GM18505 (cell line): ENCODE measurements around the gene UVSSA.

Source experiments
- ATAC-seq: cut with Tn5 transposase; IDR thresholded peaks from one replicate; pipeline ENCODE4 v1.9.1; 2021; ENCODE audit not compliant: unreplicated experiment
- POLR2A ChIP-seq: IDR thresholded peaks from 4 replicates; pipeline ENCODE4 v1.6.1; 2011; ENCODE audit warnings: borderline replicate concordance; ENCODE audit not compliant: insufficient read depth, insufficient read length; ENCODE audit errors: extremely low read depth

The UVSSA gene

GRCh38 chr4:1354136-1354982 is 7.4 kb downstream of the UVSSA start:
- ATAC-seq: no peak
- no peak for TF ChIP-seq POLR2A

- TF ChIP-seq POLR2A: no peak
- ATAC-seq: no peak
Observed at GRCh38 chr4:1354983-1355275, 7.9 kb downstream of the UVSSA start.

- no peak for TF ChIP-seq POLR2A
- no peak for ATAC-seq
Observed at GRCh38 chr4:1355378-1355777, 8.4 kb downstream of the UVSSA start.

GRCh38 chr4:1356181-1356998 is 9.4 kb downstream of the UVSSA start:
- TF ChIP-seq POLR2A: no peak
- ATAC-seq: no peak

GRCh38 chr4:1357356-1358248 is 10.6 kb downstream of the UVSSA start:
- no peak for ATAC-seq
- no peak for TF ChIP-seq POLR2A

- TF ChIP-seq POLR2A: no peak
- ATAC-seq: no peak
Observed at GRCh38 chr4:1358421-1359143, 11.6 kb downstream of the UVSSA start.

- no peak for ATAC-seq
- no peak for TF ChIP-seq POLR2A
Observed at GRCh38 chr4:1359144-1359501, 12.1 kb downstream of the UVSSA start.

GRCh38 chr4:1359976-1360375 is 13.0 kb downstream of the UVSSA start:
- no peak for ATAC-seq
- no peak for TF ChIP-seq POLR2A

- TF ChIP-seq POLR2A: no peak
- no peak for ATAC-seq
Observed at GRCh38 chr4:1360423-1361283, 13.6 kb downstream of the UVSSA start.

GRCh38 chr4:1361431-1361830 is 14.4 kb downstream of the UVSSA start:
- no peak for TF ChIP-seq POLR2A
- no peak for ATAC-seq

- no peak for TF ChIP-seq POLR2A
- ATAC-seq: no peak
Observed at GRCh38 chr4:1362046-1362445, 15.0 kb downstream of the UVSSA start.

- ATAC-seq: no peak
- TF ChIP-seq POLR2A: no peak
Observed at GRCh38 chr4:1362521-1362920, 15.5 kb downstream of the UVSSA start.
